SU-DHL-6 (cell line): Measurements from ENCODE around the gene PDE8B.

Experiments
- H2AFZ ChIP-seq: fragments of 200-600 bp; sonication (generic); 2 replicates; pipeline ENCODE4 v1.6.1; 2014; ENCODE audit warnings: low read depth, mild to moderate bottlenecking, moderate library complexity, mixed read lengths, antibody characterized with exemption, low read length; ENCODE audit not compliant: severe bottlenecking
- H3F3A ChIP-seq: fragments of 200-600 bp; shearing (Covaris generic); 2 replicates; pipeline ENCODE4 v1.6.0; 2016; ENCODE audit warnings: antibody characterized with exemption, mild to moderate bottlenecking; ENCODE audit not compliant: insufficient read depth
- H3K27ac ChIP-seq: fragments of 200-600 bp; sonication (generic); 2 replicates; pipeline ENCODE4 v1.5.1; 2016; ENCODE audit warnings: low read depth, mild to moderate bottlenecking, low read length, moderate library complexity, mixed read lengths
- H3K27me3 ChIP-seq: fragments of 200-600 bp; sonication (generic), shearing (Covaris generic); 2 replicates; pipeline ENCODE4 v1.6.0; 2014; ENCODE audit warnings: mild to moderate bottlenecking, low read length
- H3K36me3 ChIP-seq: fragments of 200-600 bp; sonication (generic); 2 replicates; pipeline ENCODE4 v1.6.1; 2014; ENCODE audit warnings: mild to moderate bottlenecking, low read length, mixed read lengths
- H3K4me2 ChIP-seq: fragments of 300-600, 200-600 bp; shearing (Covaris generic), sonication (generic); 2 replicates; pipeline ENCODE4 v1.6.0; 2014; ENCODE audit warnings: low read length, low read depth, mild to moderate bottlenecking; ENCODE audit not compliant: poor library complexity, severe bottlenecking
- H3K4me3 ChIP-seq: fragments of 200-600 bp; sonication (generic); 2 replicates; pipeline ENCODE4 v1.5.1; 2014; ENCODE audit warnings: antibody characterized with exemption, low read length, mild to moderate bottlenecking, mixed read lengths; ENCODE audit not compliant: insufficient read depth, poor library complexity, severe bottlenecking
- H3K79me2 ChIP-seq: fragments of 200-600 bp; sonication (generic); 2 replicates; pipeline ENCODE4 v1.6.1; 2014; ENCODE audit warnings: mild to moderate bottlenecking, low read length, moderate library complexity; ENCODE audit not compliant: insufficient read depth
- H3K9ac ChIP-seq: fragments of 200-600 bp; sonication (generic); 2 replicates; pipeline ENCODE4 v1.7.0; 2014; ENCODE audit warnings: mild to moderate bottlenecking, low read length
- H3K9me2 ChIP-seq: fragments of 200-600 bp; sonication (generic); replicated peaks from 2 replicates; pipeline ENCODE4 v1.6.1; 2014; ENCODE audit warnings: low read length; ENCODE audit not compliant: insufficient read depth
- H3K9me3 ChIP-seq: fragments of 200-600 bp; sonication (generic); 2 replicates; pipeline ENCODE4 v1.6.1; 2014; ENCODE audit warnings: low read length, mixed read lengths; ENCODE audit not compliant: insufficient read depth
- H4K20me1 ChIP-seq: fragments of 200-600 bp; sonication (generic); 2 replicates; pipeline ENCODE4 v1.6.1; 2014; ENCODE audit warnings: low read depth, mild to moderate bottlenecking, antibody characterized with exemption, low read length, moderate library complexity, mixed read lengths
- CTCF ChIP-seq: fragments of 200-600 bp; sonication (generic); IDR thresholded peaks from one replicate; pipeline ENCODE4 v1.5.1; 2017; ENCODE audit warnings: antibody characterized with exemption, mild to moderate bottlenecking, low read length, moderate library complexity; ENCODE audit not compliant: insufficient read depth, poor library complexity, severe bottlenecking
- EZH2phosphoT487 ChIP-seq: fragments of 200-600 bp; sonication (generic), shearing (Covaris generic); conservative IDR thresholded peaks from 2 replicates; pipeline ENCODE4 v1.6.1; 2018; ENCODE audit warnings: mild to moderate bottlenecking, antibody characterized with exemption, low read length, moderate library complexity, mixed read lengths

PDE8B gene

GRCh38 chr5:77174526-77174925 lies 36.0 kb upstream of the PDE8B start:
- H3F3A ChIP-seq: no peaks in the 10 kb centered on the region
- no peaks in the 10 kb centered on the region for H3K9me2 ChIP-seq
- H3K4me2 ChIP-seq: no peak overlapping the region
- H4K20me1 ChIP-seq: no peaks in the 10 kb centered on the region
- no peaks in the 10 kb centered on the region for H3K79me2 ChIP-seq
- H3K36me3 ChIP-seq: no peaks in the 10 kb centered on the region
- no peak for TF ChIP-seq EZH2phosphoT487
- TF ChIP-seq CTCF: no peak
- H3K27ac ChIP-seq: no peak overlapping the region
- no peaks in the 10 kb centered on the region for H3K27me3 ChIP-seq
- H3K9me3 ChIP-seq: no peaks in the 10 kb centered on the region
- H3K9ac ChIP-seq: no peak overlapping the region
- no peak overlapping the region for H2AFZ ChIP-seq
- H3K4me3 ChIP-seq: no peak overlapping the region

GRCh38 chr5:77175231-77175630 lies 35.2 kb upstream of the PDE8B start:
- H3K79me2 ChIP-seq: no peaks in the 10 kb centered on the region
- H3K4me2 ChIP-seq: no peak overlapping the region
- H4K20me1 ChIP-seq: no peaks in the 10 kb centered on the region
- no peaks in the 10 kb centered on the region for H3K9me3 ChIP-seq
- H3K9ac ChIP-seq: no peak overlapping the region
- H3K27me3 ChIP-seq: no peaks in the 10 kb centered on the region
- TF ChIP-seq EZH2phosphoT487: no peak
- no peak for TF ChIP-seq CTCF
- H3K4me3 ChIP-seq: no peak overlapping the region
- H2AFZ ChIP-seq: no peak overlapping the region
- H3K36me3 ChIP-seq: no peaks in the 10 kb centered on the region
- no peak overlapping the region for H3K27ac ChIP-seq
- H3F3A ChIP-seq: no peaks in the 10 kb centered on the region
- H3K9me2 ChIP-seq: no peaks in the 10 kb centered on the region

- H3K4me2 ChIP-seq: no peak overlapping the region
- H3K36me3 ChIP-seq: no peaks in the 10 kb centered on the region
- H3K27ac ChIP-seq: no peak overlapping the region
- no peak overlapping the region for H2AFZ ChIP-seq
- H3K9me3 ChIP-seq: no peaks in the 10 kb centered on the region
- no peaks in the 10 kb centered on the region for H4K20me1 ChIP-seq
- H3F3A ChIP-seq: no peaks in the 10 kb centered on the region
- TF ChIP-seq EZH2phosphoT487 (no peak), CTCF (no peak)
- no peaks in the 10 kb centered on the region for H3K27me3 ChIP-seq
- H3K4me3 ChIP-seq: no peak overlapping the region
- no peaks in the 10 kb centered on the region for H3K9me2 ChIP-seq
- no peak overlapping the region for H3K9ac ChIP-seq
- H3K79me2 ChIP-seq: no peaks in the 10 kb centered on the region
These were observed 34.1 kb upstream of the PDE8B start for GRCh38 chr5:77176429-77176828.
